Caco-2 (cell line): ENCODE results near the gene TEX14. TPM values are rescaled to one million over a fixed set of nuclear protein-coding genes. Genes with fewer than 3 reads are reported as not detected.
"Not testable (repeated sequence)": the region's sequence is repeated elsewhere in the genome, so short reads cannot be mapped to it uniquely, and the experiment has no call there.

Source experiments
- BruUV-seq: library from RNA; stranded (reverse); fragments of 400-500 nt; replicated peaks from 2 replicates; lab custom pipeline; 2021; lab: Mats Ljungman, UMichigan
- CTCF ChIA-PET: fragments of 300-600 bp; sonication (Branson Sonifier 250); formaldehyde crosslinking; loops from one replicate; lab custom pipeline; 2022; ENCODE audit warnings: antibody characterized with exemption; lab: Charles Lee
- POLR2A ChIA-PET: fragments of 300-600 bp; sonication (Branson Sonifier 250); formaldehyde crosslinking; loops from one replicate; lab custom pipeline; 2022; ENCODE audit warnings: antibody characterized with exemption; lab: Charles Lee
- DNase-seq, 2 experiments: peaks; one replicate each; pipeline versions ENCODE4 v3.0.0 to v3.0.0-alpha.2; 2020 to 2022
- H3K27me3 ChIP-seq: replicated peaks from 2 replicates; pipeline ENCODE4 v1.6.0; 2011; ENCODE audit warnings: low read length; ENCODE audit not compliant: control insufficient read depth, insufficient read depth
- H3K36me3 ChIP-seq: 2 replicates; pipeline ENCODE4 v1.5.1; 2011; ENCODE audit warnings: low read length; ENCODE audit not compliant: control insufficient read depth, insufficient read depth
- H3K4me1 ChIP-seq: fragments of 250-450 bp; sonication (Bioruptor Pico); 2 replicates; pipeline ENCODE4 v1.5.1; 2020; ENCODE audit warnings: mild to moderate bottlenecking
- H3K4me3 ChIP-seq: 2 replicates; pipeline ENCODE4 v1.5.1; 2011; ENCODE audit warnings: low read depth, mild to moderate bottlenecking, control low read depth, low read length
- H3K9me3 ChIP-seq: fragments of 250-450 bp; sonication (Bioruptor Pico); 2 replicates; pipeline ENCODE4 v1.5.1; 2020; ENCODE audit warnings: mild to moderate bottlenecking, moderate library complexity
- H3K27ac Mint-ChIP-seq: one replicate; pipeline ENCODE4 v1.8.0; 2022; ENCODE audit warnings: mixed read lengths; ENCODE audit not compliant: unreplicated experiment
- H3K27me3 Mint-ChIP-seq: one replicate; pipeline ENCODE4 v1.8.0; 2022; ENCODE audit warnings: mixed read lengths; ENCODE audit not compliant: insufficient read depth, unreplicated experiment
- H3K36me3 Mint-ChIP-seq: one replicate; pipeline ENCODE4 v1.8.0; 2022; ENCODE audit warnings: mild to moderate bottlenecking, mixed read lengths; ENCODE audit not compliant: insufficient read depth, unreplicated experiment
- H3K4me1 Mint-ChIP-seq: one replicate; pipeline ENCODE4 v1.8.0; 2022; ENCODE audit warnings: low read depth, mixed read lengths; ENCODE audit not compliant: unreplicated experiment
- H3K4me3 Mint-ChIP-seq: one replicate; pipeline ENCODE4 v1.8.0; 2022; ENCODE audit warnings: mild to moderate bottlenecking, moderate library complexity, mixed read lengths; ENCODE audit not compliant: unreplicated experiment
- H3K9me3 Mint-ChIP-seq: one replicate; pipeline ENCODE4 v1.8.0; 2022; ENCODE audit warnings: mixed read lengths; ENCODE audit not compliant: unreplicated experiment
- intact Hi-C: fragments of 100-400 bp; cut with micrococcal nuclease; formaldehyde crosslinking; loops from one replicate; pipeline ENCODE4 v1.10.0; 2022; ENCODE audit not compliant: unreplicated experiment
- total RNA-seq: library from RNA; stranded (reverse); gene quantifications from 2 replicates; pipeline ENCODE4 v1.2.3, GENCODE V29; 2022
- TF ChIP-seq, protein P1 (sequence below), 2 experiments: fragments of 200-600 bp in 1 of 2; IDR thresholded peaks; 1 replicate in 1 of 2; 2 replicates in 1 of 2; pipeline versions ENCODE4 v1.5.1 to v1.8.0; 2011 to 2022; ENCODE audit warnings: antibody characterized with exemption in 1 of 2, control low read depth in 1 of 2, inconsistent platforms in 1 of 2, low read depth in 1 of 2, low read length in 1 of 2, mild to moderate bottlenecking in 1 of 2, moderate library complexity in 1 of 2; ENCODE audit not compliant: insufficient read depth in 1 of 2, severe bottlenecking in 1 of 2, unreplicated experiment in 1 of 2

Gene TEX14
- total RNA-seq, 1 experiment from 2014 or later = 0.54 TPM

DNA sequence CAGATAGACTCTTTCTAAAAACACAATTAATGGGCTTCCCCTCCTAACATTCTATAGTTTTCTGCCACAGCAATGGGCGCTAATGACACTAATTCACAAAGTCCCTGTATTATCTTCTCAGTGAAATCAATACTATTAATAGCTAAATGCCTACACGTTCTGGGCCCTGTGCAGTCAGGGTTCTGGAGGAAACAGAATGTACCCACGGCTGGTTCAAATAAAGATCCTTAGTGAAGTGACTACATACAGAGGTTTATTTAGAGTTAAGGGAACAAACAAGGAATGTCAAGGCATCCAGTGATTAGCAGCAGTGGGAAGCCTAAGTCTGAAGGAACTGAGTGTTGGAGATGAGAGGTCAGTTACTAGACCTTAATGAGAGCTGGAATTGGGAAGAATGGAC, 133.9 kb downstream of the TEX14 start:
- no TSS peak for BruUV-seq
- no peaks in the 10 kb centered on the region for H3K9me3 Mint-ChIP-seq
- no peak overlapping the region for H3K4me3 ChIP-seq
- TF ChIP-seq, protein P1, sequence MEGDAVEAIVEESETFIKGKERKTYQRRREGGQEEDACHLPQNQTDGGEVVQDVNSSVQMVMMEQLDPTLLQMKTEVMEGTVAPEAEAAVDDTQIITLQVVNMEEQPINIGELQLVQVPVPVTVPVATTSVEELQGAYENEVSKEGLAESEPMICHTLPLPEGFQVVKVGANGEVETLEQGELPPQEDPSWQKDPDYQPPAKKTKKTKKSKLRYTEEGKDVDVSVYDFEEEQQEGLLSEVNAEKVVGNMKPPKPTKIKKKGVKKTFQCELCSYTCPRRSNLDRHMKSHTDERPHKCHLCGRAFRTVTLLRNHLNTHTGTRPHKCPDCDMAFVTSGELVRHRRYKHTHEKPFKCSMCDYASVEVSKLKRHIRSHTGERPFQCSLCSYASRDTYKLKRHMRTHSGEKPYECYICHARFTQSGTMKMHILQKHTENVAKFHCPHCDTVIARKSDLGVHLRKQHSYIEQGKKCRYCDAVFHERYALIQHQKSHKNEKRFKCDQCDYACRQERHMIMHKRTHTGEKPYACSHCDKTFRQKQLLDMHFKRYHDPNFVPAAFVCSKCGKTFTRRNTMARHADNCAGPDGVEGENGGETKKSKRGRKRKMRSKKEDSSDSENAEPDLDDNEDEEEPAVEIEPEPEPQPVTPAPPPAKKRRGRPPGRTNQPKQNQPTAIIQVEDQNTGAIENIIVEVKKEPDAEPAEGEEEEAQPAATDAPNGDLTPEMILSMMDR (IDR thresholded peaks at IDR 0.05; ENCODE audit: insufficient read depth in 1 of 2, low read depth in 1 of 2, low read length in 1 of 2, severe bottlenecking in 1 of 2, unreplicated experiment in 1 of 2) = no peak
- no peaks in the 10 kb centered on the region for H3K4me1 Mint-ChIP-seq
- no peaks in the 10 kb centered on the region for H3K4me1 ChIP-seq
- no peaks in the 10 kb centered on the region for H3K36me3 Mint-ChIP-seq
- intact Hi-C loops = no loop called here
- no peaks in the 10 kb centered on the region for H3K9me3 ChIP-seq
- POLR2A ChIA-PET = no interaction called here
- no peak overlapping the region for H3K27ac Mint-ChIP-seq
- peaks cover 10% of the 10 kb centered on the region for H3K27me3 Mint-ChIP-seq
- no peaks in the 10 kb centered on the region for H3K27me3 ChIP-seq
- CTCF ChIA-PET = no interaction called here
- DNase-seq = no peak
- no peak overlapping the region for H3K4me3 Mint-ChIP-seq
- H3K36me3 ChIP-seq = no peaks in the 10 kb centered on the region

DNA sequence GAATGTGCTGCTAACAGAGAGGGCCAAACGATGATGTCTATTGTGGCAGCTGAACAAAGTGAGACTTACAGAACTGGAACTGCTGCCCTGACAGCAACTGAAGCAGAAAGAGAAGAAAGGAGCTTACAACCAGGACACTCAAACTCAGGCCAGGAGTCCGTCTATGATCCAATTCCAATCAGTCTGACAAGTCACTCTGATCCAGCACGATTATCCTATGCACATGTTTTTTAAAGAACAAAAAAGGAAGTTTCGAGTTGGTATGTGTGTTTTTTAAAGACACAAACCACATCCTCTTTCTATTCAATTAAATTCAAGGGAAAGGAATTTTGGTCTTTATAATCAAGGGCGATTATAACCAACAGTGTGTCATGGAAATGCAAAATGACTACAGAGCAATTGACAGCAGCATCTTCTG, 135.0 kb downstream of the TEX14 start:
- Mint-ChIP-seq H3K4me3 (no peak overlapping the region), H3K27ac (no peak overlapping the region), H3K9me3 (no peaks in the 10 kb centered on the region), H3K36me3 (no peaks in the 10 kb centered on the region), H3K4me1 (no peaks in the 10 kb centered on the region), H3K27me3 (peaks cover 13% of the 10 kb centered on the region)
- Histone ChIP-seq H3K36me3 (no peaks in the 10 kb centered on the region), H3K4me3 (no peak overlapping the region), H3K4me1 (no peaks in the 10 kb centered on the region), H3K9me3 (no peaks in the 10 kb centered on the region), H3K27me3 (no peaks in the 10 kb centered on the region)
- ChIA-PET CTCF (no interaction called here), POLR2A (no interaction called here)
- BruUV-seq = no TSS peak
- intact Hi-C loops = no loop called here
- TF ChIP-seq, protein P1 (IDR thresholded peaks at IDR 0.05; ENCODE audit: insufficient read depth in 1 of 2, low read depth in 1 of 2, low read length in 1 of 2, severe bottlenecking in 1 of 2, unreplicated experiment in 1 of 2) = no peak
- DNase-seq = no peak

DNA sequence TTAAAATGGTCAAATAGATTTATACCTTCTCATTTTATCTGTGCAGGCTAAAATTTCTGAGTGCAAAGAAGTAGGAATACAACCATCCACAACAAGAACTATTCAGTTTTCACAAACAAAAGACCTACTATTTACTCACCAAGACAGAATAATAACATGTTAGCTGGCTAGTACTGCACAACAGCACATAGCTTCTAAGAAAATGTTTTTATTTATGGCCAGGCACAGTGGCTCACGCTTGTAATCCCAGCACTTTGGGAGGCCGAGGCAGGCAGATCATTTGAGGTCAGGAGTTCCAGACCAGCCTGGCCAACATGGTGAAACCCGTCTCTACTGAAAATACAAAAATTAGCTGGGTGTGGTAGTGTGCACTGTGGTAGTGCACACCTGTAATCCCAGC, 136.7 kb downstream of the TEX14 start:
- H3K36me3 ChIP-seq, H3K4me1 ChIP-seq, H3K9me3 Mint-ChIP-seq, H3K27ac Mint-ChIP-seq, intact Hi-C loops, POLR2A ChIA-PET, BruUV-seq, H3K4me1 Mint-ChIP-seq, H3K4me3 Mint-ChIP-seq, CTCF ChIA-PET, H3K36me3 Mint-ChIP-seq, H3K27me3 ChIP-seq, H3K4me3 ChIP-seq, H3K9me3 ChIP-seq, DNase-seq: not testable (repeated sequence)
- H3K27me3 Mint-ChIP-seq = peaks cover 12% of the 10 kb centered on the region

DNA sequence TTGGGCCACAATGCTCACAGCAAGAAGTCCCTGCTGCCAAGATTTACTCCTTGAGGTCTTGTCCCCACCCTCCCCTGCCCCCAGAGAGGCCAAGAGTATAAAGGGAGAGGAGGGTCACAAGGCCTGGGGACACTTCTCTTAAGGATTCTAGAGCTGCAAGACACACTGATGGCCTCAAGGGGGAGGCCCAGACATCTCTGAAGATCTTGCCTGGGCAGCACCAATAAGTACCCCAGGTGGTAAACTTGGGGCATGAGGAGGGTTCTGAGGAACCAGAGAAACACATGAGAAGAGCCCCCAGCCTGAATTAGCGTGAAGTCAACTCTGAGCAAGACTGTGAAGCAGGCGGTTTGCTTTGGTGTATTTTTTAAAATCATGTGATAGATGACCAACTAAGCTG, 150.6 kb downstream of the TEX14 start:
- Histone ChIP-seq H3K27me3 (no peaks in the 10 kb centered on the region), H3K9me3 (no peaks in the 10 kb centered on the region), H3K36me3 (no peaks in the 10 kb centered on the region), H3K4me1 (peaks cover 2% of the 10 kb centered on the region; the same call in 1 of the 2 replicates), H3K4me3 (no peak overlapping the region)
- no peak overlapping the region for H3K4me3 Mint-ChIP-seq
- POLR2A ChIA-PET = no interaction called here
- no peak for DNase-seq
- H3K36me3 Mint-ChIP-seq = no peaks in the 10 kb centered on the region
- CTCF ChIA-PET = interaction anchor here (0.6 kb wide), 2 partner anchors 28 to 46 kb away, joined by 3 to 6 read pairs; no protein-coding TSS in a partner anchor
- no TSS peak for BruUV-seq
- TF ChIP-seq, protein P1 (IDR thresholded peaks at IDR 0.05; ENCODE audit: insufficient read depth in 1 of 2, low read depth in 1 of 2, low read length in 1 of 2, severe bottlenecking in 1 of 2, unreplicated experiment in 1 of 2) = peak; percentile 44 to 48
- H3K27ac Mint-ChIP-seq = no peak overlapping the region
- no peaks in the 10 kb centered on the region for H3K4me1 Mint-ChIP-seq
- intact Hi-C loops = no loop called here
- no peaks in the 10 kb centered on the region for H3K9me3 Mint-ChIP-seq
- H3K27me3 Mint-ChIP-seq = peaks cover 19% of the 10 kb centered on the region
